Retinal pigment epithelial cell (primary cell): ENCODE data around the gene NIPAL3.
"Not testable (repeated sequence)": the region's sequence is repeated elsewhere in the genome, so short reads cannot be mapped to it uniquely, and the experiment has no call there.

Experiments used
- DNase-seq: peaks from one replicate; pipeline ENCODE4 v3.0.0-alpha.2; 2010; ENCODE audit warnings: low read depth
- H3K4me3 ChIP-seq: 2 replicates; pipeline ENCODE4 v1.5.1; 2011; ENCODE audit warnings: mild to moderate bottlenecking, low read length, control low read depth, moderate library complexity
- TF ChIP-seq, protein P1 (sequence below): conservative IDR thresholded peaks from 2 replicates; pipeline ENCODE4 v1.5.1; 2011; ENCODE audit warnings: low read depth, low read length, control low read depth, inconsistent platforms

Gene NIPAL3

DNA sequence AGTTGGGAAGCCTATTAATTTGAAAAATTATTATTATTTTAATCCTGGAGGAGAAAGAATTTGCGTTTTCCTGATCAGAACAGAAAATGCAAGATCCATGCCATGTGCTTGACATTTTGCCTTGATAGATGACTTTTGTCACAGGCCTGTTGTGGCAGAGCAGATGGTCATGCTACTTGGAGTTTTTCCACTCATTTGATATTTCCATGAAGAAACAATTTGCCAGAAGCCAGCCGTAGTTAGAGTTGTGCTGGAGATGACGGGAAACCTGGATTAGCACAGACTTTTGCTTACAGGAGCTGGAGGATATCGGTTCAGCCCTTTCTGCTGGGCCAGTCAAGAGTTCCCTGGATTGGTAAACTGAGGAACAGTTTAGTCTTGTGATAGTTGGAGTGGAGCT lies 90.2 kb downstream of the NIPAL3 start:
- TF ChIP-seq, protein P1, sequence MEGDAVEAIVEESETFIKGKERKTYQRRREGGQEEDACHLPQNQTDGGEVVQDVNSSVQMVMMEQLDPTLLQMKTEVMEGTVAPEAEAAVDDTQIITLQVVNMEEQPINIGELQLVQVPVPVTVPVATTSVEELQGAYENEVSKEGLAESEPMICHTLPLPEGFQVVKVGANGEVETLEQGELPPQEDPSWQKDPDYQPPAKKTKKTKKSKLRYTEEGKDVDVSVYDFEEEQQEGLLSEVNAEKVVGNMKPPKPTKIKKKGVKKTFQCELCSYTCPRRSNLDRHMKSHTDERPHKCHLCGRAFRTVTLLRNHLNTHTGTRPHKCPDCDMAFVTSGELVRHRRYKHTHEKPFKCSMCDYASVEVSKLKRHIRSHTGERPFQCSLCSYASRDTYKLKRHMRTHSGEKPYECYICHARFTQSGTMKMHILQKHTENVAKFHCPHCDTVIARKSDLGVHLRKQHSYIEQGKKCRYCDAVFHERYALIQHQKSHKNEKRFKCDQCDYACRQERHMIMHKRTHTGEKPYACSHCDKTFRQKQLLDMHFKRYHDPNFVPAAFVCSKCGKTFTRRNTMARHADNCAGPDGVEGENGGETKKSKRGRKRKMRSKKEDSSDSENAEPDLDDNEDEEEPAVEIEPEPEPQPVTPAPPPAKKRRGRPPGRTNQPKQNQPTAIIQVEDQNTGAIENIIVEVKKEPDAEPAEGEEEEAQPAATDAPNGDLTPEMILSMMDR, result no peak
- DNase-seq, result no peak

DNA sequence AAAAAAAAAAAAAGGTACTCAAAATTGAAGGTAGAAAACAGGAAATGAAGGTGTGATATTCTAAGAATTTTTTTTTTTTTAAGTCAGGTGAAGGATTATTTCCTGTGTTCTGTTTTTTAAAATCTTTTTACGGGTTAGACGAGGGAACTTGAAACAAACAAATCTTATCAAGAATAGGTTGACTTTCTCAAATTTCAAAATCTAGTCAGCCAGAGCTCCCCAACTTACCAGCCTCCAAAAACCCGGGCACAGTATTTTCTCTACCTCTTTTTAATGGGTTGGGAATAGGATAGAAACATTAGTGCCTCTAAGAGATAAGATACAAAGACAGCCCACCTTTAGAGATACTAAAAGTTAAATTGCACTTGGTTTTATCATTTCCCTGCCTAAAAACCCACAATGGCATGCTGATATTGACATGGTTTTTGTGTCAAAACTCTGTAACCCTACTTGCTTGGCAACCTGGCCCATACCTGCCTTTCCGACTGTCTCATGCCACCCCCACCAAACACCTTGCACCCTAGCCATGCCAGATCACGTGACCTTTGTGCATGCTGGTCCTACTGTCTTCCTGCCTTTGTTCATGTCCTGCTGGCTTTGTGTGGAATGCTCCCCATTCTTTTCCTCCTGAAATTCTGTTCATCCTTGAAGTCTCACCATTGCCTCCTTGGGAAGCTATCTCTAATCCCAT lies 91.2 kb downstream of the NIPAL3 start:
- TF ChIP-seq, protein P1, result no peak
- no peak overlapping the region for H3K4me3 ChIP-seq

More for the DNA sequence above, 90.2 kb downstream of the NIPAL3 start:
- no peak overlapping the region for H3K4me3 ChIP-seq

DNA sequence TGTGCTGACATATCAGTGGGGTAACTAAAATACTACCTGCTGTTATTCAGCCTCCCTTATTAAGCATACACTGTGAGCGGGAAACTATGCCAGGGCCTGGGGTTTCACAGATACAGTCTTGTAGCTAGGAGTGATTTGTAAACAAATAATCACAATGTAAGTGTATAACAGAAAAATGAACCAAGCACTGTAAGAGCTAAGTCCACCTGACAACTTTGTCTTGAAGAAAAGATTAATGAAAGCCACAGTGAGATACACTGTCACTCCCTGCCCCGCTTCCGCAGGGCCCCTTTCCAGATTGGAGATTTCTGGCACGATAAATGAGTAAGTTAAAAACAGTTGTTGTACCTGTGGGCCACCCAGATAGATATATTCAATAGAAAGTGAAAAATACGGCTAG lies 91.8 kb downstream of the NIPAL3 start:
- TF ChIP-seq, protein P1, result no peak
- no peak overlapping the region for H3K4me3 ChIP-seq
- no peak for DNase-seq

More for the DNA sequence above, 91.2 kb downstream of the NIPAL3 start:
- no peak for DNase-seq

DNA sequence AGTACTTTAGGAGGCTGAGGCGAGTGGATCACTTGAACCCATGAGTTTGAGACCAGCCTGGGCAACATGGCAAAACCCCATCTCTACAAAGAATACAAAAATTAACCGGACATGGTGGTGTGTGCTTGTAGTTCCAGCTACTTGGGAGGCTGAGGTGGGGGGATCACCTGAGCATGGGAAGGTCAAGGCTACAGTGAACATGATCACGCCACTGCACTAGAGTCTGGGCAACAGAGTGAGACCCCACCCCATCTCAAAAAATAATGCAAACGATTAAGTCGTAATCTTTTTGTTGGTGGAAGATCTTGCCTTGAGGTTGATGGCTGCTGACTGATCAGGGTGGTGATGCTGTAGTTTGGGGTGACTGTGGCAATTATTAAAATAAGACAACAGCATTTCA lies 93.3 kb downstream of the NIPAL3 start:
- H3K4me3 ChIP-seq, result no peak overlapping the region
- DNase-seq, result no peak
- TF ChIP-seq, protein P1, result no peak

GRCh38 chr1:24513706-24514105 lies 98.1 kb downstream of the NIPAL3 start:
- no peak overlapping the region for H3K4me3 ChIP-seq
- TF ChIP-seq, protein P1, result no peak

DNA sequence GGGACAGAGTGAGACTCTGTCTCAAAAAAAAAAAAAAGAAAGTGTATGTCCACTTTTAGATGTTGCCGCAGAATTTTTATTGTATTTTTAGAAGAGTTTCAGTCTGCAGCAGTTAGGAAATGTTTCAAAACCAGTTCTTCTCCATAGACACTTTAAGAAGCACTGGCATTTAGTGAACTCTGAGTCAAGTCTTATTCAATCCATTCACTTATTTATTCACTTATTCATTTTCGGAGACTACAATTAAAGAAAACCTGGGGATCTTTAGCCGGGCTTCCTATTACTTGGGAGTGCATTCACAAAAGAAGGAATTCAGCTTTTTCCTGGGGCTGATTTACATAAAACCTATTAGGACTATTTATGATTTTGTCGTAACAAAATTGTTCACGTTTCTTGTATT lies 99.3 kb downstream of the NIPAL3 start:
- DNase-seq, result no peak
- no peak overlapping the region for H3K4me3 ChIP-seq
- TF ChIP-seq, protein P1, result no peak

More at GRCh38 chr1:24513706-24514105, 98.1 kb downstream of the NIPAL3 start:
- DNase-seq, result no peak

DNA sequence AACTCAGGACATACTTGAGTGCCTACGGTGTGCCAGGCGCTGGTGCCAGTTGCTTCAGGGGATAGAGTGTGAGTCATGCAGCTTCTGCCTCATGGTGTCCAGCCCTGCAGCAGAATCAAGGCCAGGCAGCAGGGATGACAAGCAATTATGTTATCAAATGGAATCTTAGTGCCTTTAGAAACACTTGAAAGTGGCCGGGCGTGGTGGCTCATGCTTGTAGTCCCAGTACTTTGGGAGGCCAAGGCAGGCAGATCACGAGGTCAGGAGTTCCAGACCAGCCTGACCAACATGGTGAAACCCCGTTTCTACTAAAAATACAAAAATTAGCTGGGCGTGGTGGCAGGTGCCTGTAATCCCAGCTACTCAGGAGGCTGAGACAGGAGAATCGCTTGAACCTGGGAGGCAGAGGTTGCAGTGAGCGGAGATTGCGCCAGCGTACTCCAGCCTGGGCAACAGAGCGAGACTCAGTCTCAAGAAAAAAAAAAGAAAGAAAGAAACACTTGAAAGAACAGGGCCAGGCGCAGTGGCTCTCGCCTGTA lies 100.1 kb downstream of the NIPAL3 start:
- not testable (repeated sequence) for DNase-seq, H3K4me3 ChIP-seq
